Smooth muscle cell (in vitro differentiated cells): ENCODE measurements around the gene MAP3K21. TPM values are rescaled to one million over a fixed set of nuclear protein-coding genes. Genes with fewer than 3 reads are reported as not detected.

Experiments used
- DNase-seq: peaks from one replicate; lab custom pipeline; 2025; ENCODE audit not compliant: unreplicated experiment; lab: John Stamatoyannopoulos, UW
- H2AFZ ChIP-seq: fragments of 200-600 bp; sonication (generic); 2 replicates; pipeline ENCODE4 v1.6.0; 2016; ENCODE audit warnings: antibody characterized with exemption, low read depth, mild to moderate bottlenecking
- H3F3A ChIP-seq: fragments of 200-600 bp; sonication (generic); 2 replicates; pipeline ENCODE4 v1.6.0; 2017; ENCODE audit warnings: antibody characterized with exemption, low read depth
- H3K27ac ChIP-seq: fragments of 200-600 bp; sonication (generic); 2 replicates; pipeline ENCODE4 v1.5.1; 2016; ENCODE audit warnings: low read depth, mild to moderate bottlenecking
- H3K27me3 ChIP-seq: fragments of 200-600 bp; sonication (generic); 2 replicates; pipeline ENCODE4 v1.6.1; 2016; ENCODE audit warnings: low read depth, mild to moderate bottlenecking
- H3K36me3 ChIP-seq: fragments of 200-600 bp; sonication (generic); 2 replicates; pipeline ENCODE4 v1.5.1; 2016; ENCODE audit warnings: low read depth
- H3K4me1 ChIP-seq: fragments of 200-600 bp; sonication (generic); 2 replicates; pipeline ENCODE4 v1.5.1; 2016; ENCODE audit warnings: low read depth
- H3K4me2 ChIP-seq: fragments of 200-600 bp; sonication (generic); 2 replicates; pipeline ENCODE4 v1.6.0; 2016; ENCODE audit warnings: mild to moderate bottlenecking
- H3K4me3 ChIP-seq: fragments of 200-600 bp; sonication (generic); 2 replicates; pipeline ENCODE4 v1.5.1; 2016; ENCODE audit warnings: mild to moderate bottlenecking
- H3K79me2 ChIP-seq: fragments of 200-600 bp; sonication (generic); 2 replicates; pipeline ENCODE4 v1.6.0; 2016; ENCODE audit warnings: low read depth, mild to moderate bottlenecking
- H3K9ac ChIP-seq: fragments of 200-600 bp; sonication (generic); 2 replicates; pipeline ENCODE4 v1.6.0; 2016; ENCODE audit warnings: low read depth
- H3K9me3 ChIP-seq: fragments of 200-600 bp; sonication (generic); replicated peaks from 2 replicates; pipeline ENCODE4 v1.5.1; 2016; ENCODE audit warnings: low read depth
- H4K20me1 ChIP-seq: fragments of 200-600 bp; sonication (generic); 2 replicates; pipeline ENCODE4 v1.6.0; 2016; ENCODE audit warnings: low read depth
- CTCF ChIP-seq: fragments of 200-600 bp; sonication (generic); IDR thresholded peaks from 2 replicates; pipeline ENCODE4 v1.5.1; 2017; ENCODE audit warnings: borderline replicate concordance, mild to moderate bottlenecking, antibody characterized with exemption; ENCODE audit not compliant: insufficient read depth, poor library complexity, severe bottlenecking
- WGBS: methylation state at CpG from one replicate; pipeline ENCODE4 v1.1.7; 2016; ENCODE audit warnings: low lambda C conversion rate; 5-methylcytosine and 5-hydroxymethylcytosine counted together
- polyA plus RNA-seq: library from polyadenylated mRNA; unstranded; fragments of >200 nt; fragmentation: Nextera tagmentation; extraction: Ambion mirVana; gene quantifications from 2 replicates; pipeline ENCODE4 v1.2.1, GENCODE V29; 2016
- total RNA-seq: library from RNA; depleted of rRNA; stranded (reverse); fragments of >200 nt; gene quantifications from 2 replicates; pipeline ENCODE4 v1.2.3, GENCODE V29; 2014

MAP3K21 gene
- total and polyA plus RNA-seq, 2 experiments from 2014 or later: 0.40 to 2.4 TPM

GRCh38 chr1:233281711-233282581 lies 45.6 kb upstream of the MAP3K21 start:
- H3K27ac ChIP-seq: no peak overlapping the region
- DNase-seq: no peak
- no peak overlapping the region for H2AFZ ChIP-seq
- TF ChIP-seq CTCF: no peak
- H3K9me3 ChIP-seq: no peaks in the 10 kb centered on the region
- no peaks in the 10 kb centered on the region for H3K27me3 ChIP-seq
- H3K36me3 ChIP-seq: no peaks in the 10 kb centered on the region
- no peak overlapping the region for H3K4me3 ChIP-seq
- no peaks in the 10 kb centered on the region for H3K79me2 ChIP-seq
- no peaks in the 10 kb centered on the region for H3K4me1 ChIP-seq
- no peak overlapping the region for H3K4me2 ChIP-seq
- H3K9ac ChIP-seq: no peak overlapping the region
- H3F3A ChIP-seq: no peaks in the 10 kb centered on the region
- H4K20me1 ChIP-seq: peaks cover 20% of the 10 kb centered on the region
- WGBS: 93% methylated on average over 8 of the region's 8 CpGs

GRCh38 chr1:233282582-233282886 lies 45.0 kb upstream of the MAP3K21 start:
- Histone ChIP-seq H4K20me1 (peaks cover 20% of the 10 kb centered on the region), H3K9me3 (no peaks in the 10 kb centered on the region), H3K79me2 (no peaks in the 10 kb centered on the region), H3K9ac (no peak overlapping the region), H3K27me3 (no peaks in the 10 kb centered on the region), H2AFZ (no peak overlapping the region), H3K27ac (no peak overlapping the region), H3F3A (no peaks in the 10 kb centered on the region), H3K4me2 (no peak overlapping the region), H3K4me3 (no peak overlapping the region), H3K36me3 (no peaks in the 10 kb centered on the region), H3K4me1 (no peaks in the 10 kb centered on the region)
- TF ChIP-seq CTCF: no peak
- DNase-seq: no peak
- WGBS: 96% methylated on average over 3 of the region's 3 CpGs

- no peak for DNase-seq
- H3K4me1 ChIP-seq: peaks cover 3% of the 10 kb centered on the region
- H3K79me2 ChIP-seq: peaks cover 24% of the 10 kb centered on the region
- no peak overlapping the region for H2AFZ ChIP-seq
- H3K27ac ChIP-seq: no peak overlapping the region
- H3K9ac ChIP-seq: no peak overlapping the region
- no peaks in the 10 kb centered on the region for H3K9me3 ChIP-seq
- no peak for TF ChIP-seq CTCF
- H3K36me3 ChIP-seq: no peaks in the 10 kb centered on the region
- H4K20me1 ChIP-seq: peaks cover 5% of the 10 kb centered on the region
- H3K27me3 ChIP-seq: no peaks in the 10 kb centered on the region
- peaks cover 6% of the 10 kb centered on the region for H3F3A ChIP-seq
- H3K4me2 ChIP-seq: no peak overlapping the region
- 72% methylated on average over 4 of the region's 4 CpGs for WGBS
- no peak overlapping the region for H3K4me3 ChIP-seq
These were observed 37.8 kb upstream of the MAP3K21 start for GRCh38 chr1:233289676-233290075.
